Fibroblast of lung (primary cell): Measurements from ENCODE around the gene VAV1. TPM values are rescaled to one million over a fixed set of nuclear protein-coding genes. Genes with fewer than 3 reads are reported as not detected.
"Not testable (repeated sequence)": the region's sequence is repeated elsewhere in the genome, so short reads cannot be mapped to it uniquely, and the experiment has no call there.

ENCODE experiments used
- DNase-seq, 2 donors: peaks; one replicate each; pipeline versions ENCODE4 v3.0.0 to v3.0.0-alpha.2; 2010; ENCODE audit warnings: low read depth in 2 of 2
- H2AFZ ChIP-seq: 2 replicates; pipeline ENCODE4 v1.5.1; 2012; ENCODE audit warnings: low read length, control low read depth, inconsistent platforms
- H3K27ac ChIP-seq: 2 replicates; pipeline ENCODE4 v1.5.1; 2011; ENCODE audit warnings: low read length, control low read depth; ENCODE audit not compliant: insufficient read depth
- H3K27me3 ChIP-seq: 2 replicates; pipeline ENCODE4 v1.5.1; 2011; ENCODE audit warnings: mild to moderate bottlenecking, low read length; ENCODE audit not compliant: control insufficient read depth, insufficient read depth
- H3K36me3 ChIP-seq: 2 replicates; pipeline ENCODE4 v1.5.1; 2011; ENCODE audit warnings: low read length; ENCODE audit not compliant: control insufficient read depth, insufficient read depth
- H3K4me1 ChIP-seq: 2 replicates; pipeline ENCODE4 v1.5.1; 2011; ENCODE audit warnings: low read length; ENCODE audit not compliant: control insufficient read depth, insufficient read depth; ENCODE audit errors: extremely low read depth
- H3K4me2 ChIP-seq: 2 replicates; pipeline ENCODE4 v1.5.1; 2011; ENCODE audit warnings: low read length, control low read depth; ENCODE audit not compliant: insufficient read depth; ENCODE audit errors: extremely low read depth
- H3K4me3 ChIP-seq, 4 experiments: fragments of 200-600 bp in 1 of 4; sonication (generic) in 1 of 4; replicated peaks in 1 of 4; 2 replicates each; pipeline ENCODE4 v1.5.1; 2011 to 2016; ENCODE audit warnings: low read length in 4 of 4, low read depth in 3 of 4, mild to moderate bottlenecking in 3 of 4, control low read depth in 2 of 4, inconsistent platforms in 1 of 4, mixed read lengths in 1 of 4; ENCODE audit not compliant: insufficient read depth in 1 of 4; ENCODE audit errors: control extremely low read depth in 1 of 4
- H3K79me2 ChIP-seq: 2 replicates; pipeline ENCODE4 v1.5.1; 2012; ENCODE audit warnings: mild to moderate bottlenecking, low read length, inconsistent platforms; ENCODE audit not compliant: control insufficient read depth, insufficient read depth
- H3K9ac ChIP-seq: 2 replicates; pipeline ENCODE4 v1.5.1; 2011; ENCODE audit warnings: mild to moderate bottlenecking, low read length, control low read depth; ENCODE audit not compliant: insufficient read depth
- H3K9me3 ChIP-seq: 2 replicates; pipeline ENCODE4 v1.5.1; 2012; ENCODE audit warnings: low read depth, low read length; ENCODE audit not compliant: control insufficient read depth, insufficient read depth
- H4K20me1 ChIP-seq: 2 replicates; pipeline ENCODE4 v1.5.1; 2011; ENCODE audit warnings: low read length; ENCODE audit not compliant: control insufficient read depth, insufficient read depth; ENCODE audit errors: extremely low read depth
- CTCF ChIP-seq, 2 donors: IDR thresholded peaks in 1 of 2; conservative IDR thresholded peaks in 1 of 2; 1 replicate in 1 of 2; 2 replicates in 1 of 2; pipeline ENCODE4 v1.5.1; 2011 to 2012; ENCODE audit warnings: low read length in 2 of 2, control low read depth in 1 of 2, inconsistent platforms in 1 of 2, low read depth in 1 of 2, mild to moderate bottlenecking in 1 of 2
- EZH2 ChIP-seq: IDR thresholded peaks from 2 replicates; pipeline ENCODE4 v1.5.1; 2012; ENCODE audit warnings: low read length, control low read depth, mild to moderate bottlenecking; ENCODE audit errors: missing control alignments
- polyA plus RNA-seq, 2 donors: library from polyadenylated mRNA; depleted of rRNA in 1 of 2; stranded (reverse) in 1 of 2; unstranded in 1 of 2; fragments of >200 nt; gene quantifications; 2 replicates each; pipeline ENCODE4 v1.2.1, GENCODE V29; 2011 to 2012; ENCODE audit warnings: missing spikeins in 1 of 2
- total RNA-seq: library from RNA; depleted of rRNA; stranded (reverse); fragments of >200 nt; gene quantifications from 2 replicates; pipeline ENCODE4 v1.2.1, GENCODE V29; 2014

Gene VAV1
- total and polyA plus RNA-seq, 2 donors (not counting 1 experiment from before 2014, with no cell fraction given) = not detected

- TF ChIP-seq EZH2 = no peak
- TF ChIP-seq CTCF (conservative IDR thresholded peaks at IDR 0.05 in 1 of 2, IDR thresholded peaks at IDR 0.05 in 1 of 2; ENCODE audit: low read depth in 1 of 2, low read length in 2 of 2) = no peak
- no peak overlapping the region for H3K27ac ChIP-seq
- H2AFZ ChIP-seq = no peak overlapping the region
- H3K4me3 ChIP-seq = no peak overlapping the region
- H3K9ac ChIP-seq = no peak overlapping the region
- no peaks in the 10 kb centered on the region for H4K20me1 ChIP-seq
- no peaks in the 10 kb centered on the region for H3K79me2 ChIP-seq
- no peaks in the 10 kb centered on the region for H3K9me3 ChIP-seq
- no peaks in the 10 kb centered on the region for H3K36me3 ChIP-seq
- no peaks in the 10 kb centered on the region for H3K27me3 ChIP-seq
- H3K4me1 ChIP-seq = no peaks in the 10 kb centered on the region
- H3K4me2 ChIP-seq = no peak overlapping the region
- no peak for DNase-seq
Measured at GRCh38 chr19:6797646-6798045, 25.1 kb downstream of the VAV1 start.

- not testable (repeated sequence) for H3K27me3 ChIP-seq, H3K4me2 ChIP-seq, H3K4me1 ChIP-seq, H3K27ac ChIP-seq, DNase-seq, H3K4me3 ChIP-seq, H3K79me2 ChIP-seq, H2AFZ ChIP-seq, H3K9me3 ChIP-seq, H3K36me3 ChIP-seq, H3K9ac ChIP-seq, H4K20me1 ChIP-seq
Measured at GRCh38 chr19:6800160-6800790, 27.8 kb downstream of the VAV1 start.

GRCh38 chr19:6800991-6801484, 28.5 kb downstream of the VAV1 start:
- H3K27me3 ChIP-seq = no peaks in the 10 kb centered on the region
- no peak overlapping the region for H2AFZ ChIP-seq
- H3K4me2 ChIP-seq = no peak overlapping the region
- DNase-seq = peak in 1 of 2 donors; percentile 89
- H3K36me3 ChIP-seq = no peaks in the 10 kb centered on the region
- no peaks in the 10 kb centered on the region for H3K79me2 ChIP-seq
- no peak for TF ChIP-seq CTCF (conservative IDR thresholded peaks at IDR 0.05 in 1 of 2, IDR thresholded peaks at IDR 0.05 in 1 of 2; ENCODE audit: low read depth in 1 of 2, low read length in 2 of 2)
- no peak for TF ChIP-seq EZH2
- no peak overlapping the region for H3K27ac ChIP-seq
- no peaks in the 10 kb centered on the region for H3K4me1 ChIP-seq
- H3K4me3 ChIP-seq = no peak overlapping the region
- no peaks in the 10 kb centered on the region for H3K9me3 ChIP-seq
- H3K9ac ChIP-seq = no peak overlapping the region
- no peaks in the 10 kb centered on the region for H4K20me1 ChIP-seq
